HepG2 (cell line): ENCODE measurements around the gene PKD2L1. TPM values are rescaled to one million over a fixed set of nuclear protein-coding genes. Genes with fewer than 3 reads are reported as not detected.

Source experiments
- AGO2 ChIP-seq: fragments of 200-400 bp; formaldehyde crosslinking; optimal IDR thresholded peaks from 2 replicates; pipeline ENCODE3; 2017; ENCODE audit warnings: mild to moderate bottlenecking, low read depth, low read length, moderate library complexity
- HBP1 ChIP-seq: IDR thresholded peaks from 2 replicates; pipeline ENCODE4 v1.6.1; 2016; ENCODE audit warnings: low read depth, control low read depth
- MAFG ChIP-seq: sonication (generic); formaldehyde crosslinking; IDR thresholded peaks from 2 replicates; pipeline ENCODE4 v1.5.1; 2020; ENCODE audit warnings: mild to moderate bottlenecking, missing genetic modification reagents
- PRDM10 ChIP-seq: sonication (generic); formaldehyde crosslinking; IDR thresholded peaks from 2 replicates; pipeline ENCODE4 v1.4.0; 2020; ENCODE audit warnings: low read depth, missing genetic modification reagents
- SALL2 ChIP-seq: sonication (generic); formaldehyde crosslinking; IDR thresholded peaks from 2 replicates; pipeline ENCODE4 v1.8.1; 2023; ENCODE audit warnings: mild to moderate bottlenecking, missing genetic modification reagents, inconsistent platforms
- ZNF567 ChIP-seq: sonication (generic); formaldehyde crosslinking; IDR thresholded peaks from 2 replicates; pipeline ENCODE4 v1.8.1; 2023; ENCODE audit warnings: mild to moderate bottlenecking, missing genetic modification reagents, borderline replicate concordance
- ZNF83 ChIP-seq: sonication (generic); formaldehyde crosslinking; IDR thresholded peaks from 2 replicates; pipeline ENCODE4 v1.4.0; 2020; ENCODE audit warnings: missing genetic modification reagents, mild to moderate bottlenecking, borderline replicate concordance
- polyA plus RNA-seq, 8 experiments: library from polyadenylated mRNA; depleted of rRNA in 3 of 8; stranded (reverse) in 7 of 8; unstranded in 1 of 8; fragments of >200 nt; fragmentation: Illumina TruSeq in 4 of 8; extraction: Trizol in 4 of 8; gene quantifications; 2 replicates each; pipeline versions ENCODE4 v1.2.1 to v1.2.3, GENCODE V29; 2011 to 2016; ENCODE audit warnings: low read depth in 4 of 8, missing spikeins in 1 of 8, mixed read lengths in 1 of 8; ENCODE audit not compliant: insufficient read depth in 1 of 8
- total RNA-seq, 5 experiments: library from RNA; depleted of rRNA; stranded (reverse); fragments of >200 nt; fragmentation: Illumina TruSeq; extraction: Trizol; gene quantifications; 2 replicates each; pipeline ENCODE4 v1.2.3, GENCODE V29; 2016; ENCODE audit warnings: low read depth in 1 of 5
- TF ChIP-seq, protein P1 (sequence below), 2 experiments: fragments of 450-650 bp in 1 of 2; sonication (generic) in 1 of 2; formaldehyde crosslinking in 1 of 2; IDR thresholded peaks; 2 replicates each; pipeline versions ENCODE4 v1.6.1 to v1.8.0; 2016 to 2022; ENCODE audit warnings: antibody characterized with exemption in 1 of 2, mild to moderate bottlenecking in 1 of 2, missing genetic modification reagents in 1 of 2
- TF ChIP-seq, protein P2 (sequence below): sonication (generic); IDR thresholded peaks from 2 replicates; pipeline ENCODE4 v1.6.1; 2016; ENCODE audit warnings: low read depth, borderline replicate concordance
- TF ChIP-seq, protein P3 (sequence below), 2 experiments: sonication (generic) in 1 of 2; formaldehyde crosslinking in 1 of 2; IDR thresholded peaks; 2 replicates each; pipeline versions ENCODE4 v1.4.0 to v1.6.1; 2018 to 2020; ENCODE audit warnings: missing genetic modification reagents in 2 of 2, borderline replicate concordance in 1 of 2, low read depth in 1 of 2, mild to moderate bottlenecking in 1 of 2, missing biosample characterization in 1 of 2

Gene PKD2L1
- total and polyA plus RNA-seq, 2 of the 13 experiments (the other 11 are each of a cell fraction or from before 2014, with no cell fraction given): 0.07 to 0.15 TPM

GRCh38 chr10:100346351-100346764 lies 16.3 kb upstream of the PKD2L1 start (continued):
- TF ChIP-seq, protein P1, sequence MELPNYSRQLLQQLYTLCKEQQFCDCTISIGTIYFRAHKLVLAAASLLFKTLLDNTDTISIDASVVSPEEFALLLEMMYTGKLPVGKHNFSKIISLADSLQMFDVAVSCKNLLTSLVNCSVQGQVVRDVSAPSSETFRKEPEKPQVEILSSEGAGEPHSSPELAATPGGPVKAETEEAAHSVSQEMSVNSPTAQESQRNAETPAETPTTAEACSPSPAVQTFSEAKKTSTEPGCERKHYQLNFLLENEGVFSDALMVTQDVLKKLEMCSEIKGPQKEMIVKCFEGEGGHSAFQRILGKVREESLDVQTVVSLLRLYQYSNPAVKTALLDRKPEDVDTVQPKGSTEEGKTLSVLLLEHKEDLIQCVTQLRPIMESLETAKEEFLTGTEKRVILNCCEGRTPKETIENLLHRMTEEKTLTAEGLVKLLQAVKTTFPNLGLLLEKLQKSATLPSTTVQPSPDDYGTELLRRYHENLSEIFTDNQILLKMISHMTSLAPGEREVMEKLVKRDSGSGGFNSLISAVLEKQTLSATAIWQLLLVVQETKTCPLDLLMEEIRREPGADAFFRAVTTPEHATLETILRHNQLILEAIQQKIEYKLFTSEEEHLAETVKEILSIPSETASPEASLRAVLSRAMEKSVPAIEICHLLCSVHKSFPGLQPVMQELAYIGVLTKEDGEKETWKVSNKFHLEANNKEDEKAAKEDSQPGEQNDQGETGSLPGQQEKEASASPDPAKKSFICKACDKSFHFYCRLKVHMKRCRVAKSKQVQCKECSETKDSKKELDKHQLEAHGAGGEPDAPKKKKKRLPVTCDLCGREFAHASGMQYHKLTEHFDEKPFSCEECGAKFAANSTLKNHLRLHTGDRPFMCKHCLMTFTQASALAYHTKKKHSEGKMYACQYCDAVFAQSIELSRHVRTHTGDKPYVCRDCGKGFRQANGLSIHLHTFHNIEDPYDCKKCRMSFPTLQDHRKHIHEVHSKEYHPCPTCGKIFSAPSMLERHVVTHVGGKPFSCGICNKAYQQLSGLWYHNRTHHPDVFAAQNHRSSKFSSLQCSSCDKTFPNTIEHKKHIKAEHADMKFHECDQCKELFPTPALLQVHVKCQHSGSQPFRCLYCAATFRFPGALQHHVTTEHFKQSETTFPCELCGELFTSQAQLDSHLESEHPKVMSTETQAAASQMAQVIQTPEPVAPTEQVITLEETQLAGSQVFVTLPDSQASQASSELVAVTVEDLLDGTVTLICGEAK (IDR thresholded peaks at IDR 0.05): no peak
- TF ChIP-seq, protein P1 (CRISPR knock-in tag; IDR thresholded peaks at IDR 0.05): peak; percentile 86
- TF ChIP-seq MAFG (CRISPR knock-in tag) (no peak), PRDM10 (CRISPR knock-in tag) (0 out of 2 replicates have a peak, but pooled peaks have one; percentile 32), ZNF567 (no peak; the same call in 1 of the 2 replicates), HBP1 (CRISPR knock-in tag) (peak; percentile 82; the same call in 1 of the 2 replicates), AGO2 (peak; percentile 38), ZNF83 (CRISPR knock-in tag) (peak; percentile 63; the same call in 1 of the 2 replicates), SALL2 (CRISPR knock-in tag) (no peak)
- TF ChIP-seq, protein P2, sequence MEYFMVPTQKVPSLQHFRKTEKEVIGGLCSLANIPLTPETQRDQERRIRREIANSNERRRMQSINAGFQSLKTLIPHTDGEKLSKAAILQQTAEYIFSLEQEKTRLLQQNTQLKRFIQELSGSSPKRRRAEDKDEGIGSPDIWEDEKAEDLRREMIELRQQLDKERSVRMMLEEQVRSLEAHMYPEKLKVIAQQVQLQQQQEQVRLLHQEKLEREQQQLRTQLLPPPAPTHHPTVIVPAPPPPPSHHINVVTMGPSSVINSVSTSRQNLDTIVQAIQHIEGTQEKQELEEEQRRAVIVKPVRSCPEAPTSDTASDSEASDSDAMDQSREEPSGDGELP: 0 out of 2 replicates have a peak, but pooled peaks have one; percentile 42
- TF ChIP-seq, protein P3, sequence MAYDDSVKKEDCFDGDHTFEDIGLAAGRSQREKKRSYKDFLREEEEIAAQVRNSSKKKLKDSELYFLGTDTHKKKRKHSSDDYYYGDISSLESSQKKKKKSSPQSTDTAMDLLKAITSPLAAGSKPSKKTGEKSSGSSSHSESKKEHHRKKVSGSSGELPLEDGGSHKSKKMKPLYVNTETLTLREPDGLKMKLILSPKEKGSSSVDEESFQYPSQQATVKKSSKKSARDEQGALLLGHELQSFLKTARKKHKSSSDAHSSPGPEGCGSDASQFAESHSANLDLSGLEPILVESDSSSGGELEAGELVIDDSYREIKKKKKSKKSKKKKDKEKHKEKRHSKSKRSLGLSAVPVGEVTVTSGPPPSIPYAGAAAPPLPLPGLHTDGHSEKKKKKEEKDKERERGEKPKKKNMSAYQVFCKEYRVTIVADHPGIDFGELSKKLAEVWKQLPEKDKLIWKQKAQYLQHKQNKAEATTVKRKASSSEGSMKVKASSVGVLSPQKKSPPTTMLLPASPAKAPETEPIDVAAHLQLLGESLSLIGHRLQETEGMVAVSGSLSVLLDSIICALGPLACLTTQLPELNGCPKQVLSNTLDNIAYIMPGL (CRISPR knock-in tag; IDR thresholded peaks at IDR 0.05; ENCODE audit: borderline replicate concordance in 1 of 2, low read depth in 1 of 2): peak in 1 of 2 experiments; percentile 9; a peak in 1 of 4 replicates
